IMR-90 (cell line): ENCODE results near the gene NEK4.

ENCODE experiments used
- CHD1 ChIP-seq: IDR thresholded peaks from 2 replicates; pipeline ENCODE4 v1.6.1; 2012; ENCODE audit warnings: low read depth, low read length, improper control_type of control experiment
- CTCF ChIP-seq: conservative IDR thresholded peaks from 2 replicates; pipeline ENCODE4 v1.5.1; 2012; ENCODE audit warnings: mild to moderate bottlenecking, low read depth, low read length, improper control_type of control experiment
- MAFK ChIP-seq: IDR thresholded peaks from 2 replicates; pipeline ENCODE4 v1.6.1; 2012; ENCODE audit warnings: low read depth, low read length, improper control_type of control experiment
- RCOR1 ChIP-seq: IDR thresholded peaks from 2 replicates; pipeline ENCODE4 v1.6.1; 2012; ENCODE audit warnings: mild to moderate bottlenecking, low read length, improper control_type of control experiment; ENCODE audit not compliant: insufficient replicate concordance

- TF ChIP-seq CTCF (no peak), RCOR1 (no peak), MAFK (no peak), CHD1 (no peak)
Observed at GRCh38 chr3:52790741-52791140, 20.0 kb upstream of the NEK4 start.
